Stimulated activated CD4-positive, alpha-beta T cell treated with anti-CD3 and anti-CD28 coated beads, Interleukin-2, amount 100 ng/mL, for 24 hours (primary cell): ENCODE data around the gene LDLRAD2.
"Not testable (repeated sequence)": the region's sequence is repeated elsewhere in the genome, so short reads cannot be mapped to it uniquely, and the experiment has no call there.

ENCODE experiments used
- DNase-seq, 2 donors: peaks; one replicate each; pipeline ENCODE4 v3.0.0-alpha.2; 2020

The LDLRAD2 gene

GRCh38 chr1:21824926-21825325, 12.9 kb downstream of the LDLRAD2 start:
- no peak for DNase-seq

GRCh38 chr1:21825393-21825792, 13.3 kb downstream of the LDLRAD2 start:
- DNase-seq: no peak

- not testable (repeated sequence) for DNase-seq
Measured at GRCh38 chr1:21826694-21827093, 14.6 kb downstream of the LDLRAD2 start.

GRCh38 chr1:21827141-21827679, 15.1 kb downstream of the LDLRAD2 start:
- no peak for DNase-seq

GRCh38 chr1:21828075-21828474, 16.0 kb downstream of the LDLRAD2 start:
- no peak for DNase-seq

GRCh38 chr1:21828506-21829210, 16.6 kb downstream of the LDLRAD2 start:
- DNase-seq: no peak

GRCh38 chr1:21829294-21829693, 17.2 kb downstream of the LDLRAD2 start:
- no peak for DNase-seq

GRCh38 chr1:21830792-21831453, 18.9 kb downstream of the LDLRAD2 start:
- DNase-seq: no peak

- no peak for DNase-seq
Measured at GRCh38 chr1:21831454-21831970, 19.4 kb downstream of the LDLRAD2 start.

- no peak for DNase-seq
Measured at GRCh38 chr1:21833392-21833976, 21.4 kb downstream of the LDLRAD2 start.

- no peak for DNase-seq
Measured at GRCh38 chr1:21834094-21834493, 22.0 kb downstream of the LDLRAD2 start.

GRCh38 chr1:21834666-21835065, 22.6 kb downstream of the LDLRAD2 start:
- DNase-seq: no peak

GRCh38 chr1:21836010-21836409, 23.9 kb downstream of the LDLRAD2 start:
- DNase-seq: no peak

GRCh38 chr1:21836729-21837128, 24.7 kb downstream of the LDLRAD2 start:
- no peak for DNase-seq

GRCh38 chr1:21837476-21837875, 25.4 kb downstream of the LDLRAD2 start:
- DNase-seq: no peak

GRCh38 chr1:21838359-21839157, 26.5 kb downstream of the LDLRAD2 start:
- DNase-seq: no peak

- DNase-seq: no peak
Measured at GRCh38 chr1:21839337-21840037, 27.4 kb downstream of the LDLRAD2 start.

GRCh38 chr1:21840981-21841380, 28.9 kb downstream of the LDLRAD2 start:
- no peak for DNase-seq

- DNase-seq: no peak
Measured at GRCh38 chr1:21841852-21842466, 29.9 kb downstream of the LDLRAD2 start.

- DNase-seq: no peak
Measured at GRCh38 chr1:21842606-21843162, 30.6 kb downstream of the LDLRAD2 start.

GRCh38 chr1:21843208-21843607, 31.1 kb downstream of the LDLRAD2 start:
- DNase-seq: no peak
